Measurements from ENCODE around the gene LRAT.
"Not testable (repeated sequence)": the region's sequence is repeated elsewhere in the genome, so short reads cannot be mapped to it uniquely, and the experiment has no call there.

LRAT gene

DNA sequence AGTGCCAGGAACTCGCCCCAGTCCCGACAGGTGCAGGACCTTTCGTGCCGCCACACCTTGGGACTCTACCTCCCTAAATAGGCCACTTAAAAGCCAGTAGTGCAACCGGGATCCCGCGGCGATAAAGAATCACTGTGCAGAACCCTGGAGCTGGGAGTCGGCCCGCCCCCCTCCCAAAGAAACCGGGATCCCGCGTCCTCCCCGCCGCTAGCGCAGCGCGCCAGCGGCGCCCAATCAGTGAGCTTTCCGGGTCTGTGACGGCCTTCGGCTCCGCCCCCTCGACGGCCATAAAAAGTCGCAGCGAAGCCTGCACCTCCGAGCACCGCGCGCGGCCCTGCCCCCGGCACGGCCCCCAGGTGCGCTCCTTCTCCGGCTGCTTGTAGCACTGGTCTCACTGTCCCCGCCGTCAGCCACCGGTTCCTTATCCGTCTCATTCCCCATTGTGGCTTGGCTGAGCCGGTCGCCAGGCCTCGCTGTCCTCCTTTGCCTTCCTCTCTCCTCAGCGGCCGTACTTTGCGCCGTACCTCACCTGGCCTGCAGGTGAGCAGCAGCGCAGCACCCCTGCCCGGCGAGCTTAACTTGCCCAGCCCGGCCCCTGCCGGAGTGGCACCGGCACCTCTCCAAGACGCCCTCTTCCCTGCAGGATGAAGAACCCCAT, at the start of gene LRAT:
Gene LRAT (plus strand): TSS at position 318 of the 658 bp plus-strand sequence. CDS start 327 bp downstream, at position 645.
- no peak for DNase-seq

DNA sequence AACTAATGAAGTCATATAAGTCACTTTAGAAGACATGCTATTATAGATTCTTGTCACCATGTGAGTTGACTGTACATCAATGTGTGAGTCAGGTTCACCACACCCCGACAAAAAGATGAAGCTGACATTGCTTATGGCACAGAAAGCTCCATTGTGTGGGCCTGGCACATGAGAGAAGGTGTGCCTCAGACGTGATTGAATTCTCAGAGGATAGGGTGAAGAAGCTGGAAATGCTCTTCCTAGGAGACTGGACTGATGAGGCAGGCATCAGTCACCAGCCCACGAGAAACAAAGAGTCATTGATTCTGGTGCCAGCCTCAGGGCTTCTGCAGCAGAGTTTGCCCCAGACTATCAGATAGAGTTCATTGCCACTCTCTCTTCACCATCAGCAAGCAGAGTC, 35.9 kb upstream of the LRAT start:
- no peak for DNase-seq

DNA sequence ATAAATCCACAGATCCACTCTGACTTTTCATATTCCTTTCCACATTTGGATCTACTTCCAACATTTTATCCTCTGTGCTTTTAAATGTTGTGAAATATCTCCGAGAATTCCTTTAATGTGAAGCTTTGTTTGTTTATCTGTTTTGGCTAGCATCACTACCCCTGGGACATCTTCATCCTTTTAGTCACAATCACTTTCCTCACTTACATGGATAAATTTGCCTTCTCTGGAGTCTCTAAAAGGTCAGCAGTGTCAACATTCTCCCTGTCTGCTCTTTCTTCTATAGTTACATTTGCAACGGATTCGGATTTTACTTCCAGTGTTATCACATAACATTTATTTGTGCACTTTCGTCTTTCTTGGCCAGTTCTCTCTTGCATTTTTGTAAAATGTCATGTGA, 34.2 kb upstream of the LRAT start:
- DNase-seq = no peak

DNA sequence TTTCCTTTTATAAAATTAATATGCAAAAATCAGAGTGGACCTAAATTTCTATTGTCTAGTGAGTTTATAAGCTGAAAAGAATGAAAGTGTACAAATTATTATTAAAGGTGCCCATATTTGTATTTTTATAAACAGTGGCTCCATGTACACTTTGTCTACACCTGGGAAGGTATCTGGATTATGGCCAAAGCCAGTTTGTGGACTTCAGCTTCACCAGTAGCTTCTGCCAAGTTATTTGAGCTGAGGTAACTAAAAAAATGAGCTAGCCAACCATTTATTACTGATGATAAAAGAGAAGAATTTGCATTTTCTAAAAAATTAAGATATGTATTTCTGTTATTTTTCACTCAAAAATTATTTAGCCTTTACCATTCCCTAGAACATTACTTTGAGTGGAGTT, 32.3 kb upstream of the LRAT start:
- no peak for DNase-seq

DNA sequence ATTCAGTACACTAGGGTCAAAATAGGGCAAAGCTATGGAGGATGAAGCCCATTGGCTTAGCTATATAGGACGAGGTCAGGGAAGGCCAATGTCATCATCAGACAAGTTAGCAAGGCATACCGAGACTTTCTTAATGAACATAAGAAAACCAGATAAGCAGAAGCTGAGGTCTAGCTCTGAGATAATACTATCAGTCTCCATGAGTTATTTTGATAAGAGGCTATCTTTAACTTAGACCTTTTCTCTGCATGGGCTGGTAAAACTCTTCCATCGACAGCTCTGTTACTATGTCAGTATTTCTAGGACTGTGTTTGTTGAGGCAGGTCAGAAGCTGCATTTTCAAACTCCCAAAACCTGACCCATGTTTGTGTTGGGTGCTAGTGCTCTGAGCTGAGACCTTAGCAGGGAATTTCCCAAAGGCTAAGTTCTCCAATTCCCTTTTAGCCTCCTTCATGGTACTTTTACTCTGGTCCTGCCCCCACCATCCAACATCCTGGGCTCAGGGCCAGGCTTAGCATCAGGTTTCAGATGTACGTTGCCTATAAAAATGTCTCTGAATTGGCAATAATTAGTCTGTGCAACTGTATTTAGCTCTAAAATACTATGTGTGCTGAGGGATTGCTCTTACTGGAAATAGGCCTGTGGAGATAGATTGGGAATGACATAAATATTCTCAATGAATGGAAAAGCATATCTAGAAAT, 29.3 kb upstream of the LRAT start:
- DNase-seq = no peak

DNA sequence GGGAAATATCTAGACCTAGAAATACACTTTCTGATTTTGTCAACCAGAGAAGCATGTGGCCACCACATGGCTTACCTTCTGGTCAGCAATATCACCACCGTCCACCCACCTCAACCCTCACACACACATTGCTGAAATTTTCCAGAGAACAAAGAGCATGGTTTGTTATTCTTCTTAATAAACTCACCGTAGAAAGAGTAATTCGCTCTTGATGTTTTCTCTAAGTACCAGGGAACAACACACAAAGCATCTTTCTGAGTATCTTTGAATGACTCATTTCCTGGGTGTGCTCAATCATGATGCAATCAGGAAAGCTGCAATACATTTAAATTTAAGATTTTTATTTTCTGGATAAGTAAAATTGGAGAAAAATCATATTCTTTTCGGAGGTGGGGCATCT, 24.7 kb upstream of the LRAT start:
- no peak for DNase-seq

DNA sequence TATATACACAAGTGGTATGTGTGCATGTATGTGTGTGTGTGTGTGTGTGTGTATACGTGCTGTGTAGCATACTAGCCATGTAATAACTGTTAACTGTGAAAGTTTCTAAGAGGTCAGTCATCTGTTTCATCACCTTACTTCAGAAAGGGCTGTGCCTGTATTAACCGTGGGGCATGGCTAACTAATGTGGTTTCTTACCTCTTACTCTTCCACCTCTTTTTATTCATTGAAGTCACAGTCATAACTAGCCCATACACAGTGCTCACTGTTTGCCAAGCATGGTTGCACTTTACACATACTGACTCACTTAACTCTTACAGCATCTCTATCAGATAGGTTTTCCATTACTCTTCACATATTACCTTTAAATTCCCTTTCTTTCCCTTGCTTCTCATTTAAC, 23.7 kb upstream of the LRAT start:
- no peak for DNase-seq

DNA sequence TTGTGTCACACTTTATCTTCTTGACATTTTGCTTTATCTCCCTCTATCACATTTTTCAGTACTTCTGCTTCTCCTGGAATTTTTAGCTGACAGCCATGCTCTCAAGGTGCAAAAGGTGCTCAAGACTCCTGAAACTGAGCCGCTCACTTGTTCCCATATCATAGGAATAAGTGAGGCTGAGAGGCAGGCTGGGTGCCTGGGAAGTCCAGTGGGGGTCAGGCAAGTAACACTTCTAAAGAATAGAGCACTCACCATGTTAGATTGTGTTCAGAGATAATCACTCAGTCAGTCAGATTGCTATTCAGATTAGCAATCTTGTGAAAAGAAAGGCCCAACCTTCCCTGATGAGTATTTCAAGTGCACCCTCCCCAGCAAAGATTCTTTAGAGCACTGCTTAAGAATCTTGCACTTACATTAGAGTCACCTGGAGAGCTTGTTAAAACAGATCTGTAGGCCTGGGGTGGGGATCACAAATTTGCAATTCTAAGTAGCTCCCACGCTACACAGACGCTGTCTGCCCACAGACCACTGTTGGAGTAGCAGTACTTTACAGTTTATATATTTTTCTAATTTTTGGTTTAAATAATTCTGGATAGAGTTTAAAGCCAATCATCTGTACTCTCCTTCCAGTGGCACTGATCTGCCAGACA, 23.1 kb upstream of the LRAT start:
- no peak for DNase-seq

DNA sequence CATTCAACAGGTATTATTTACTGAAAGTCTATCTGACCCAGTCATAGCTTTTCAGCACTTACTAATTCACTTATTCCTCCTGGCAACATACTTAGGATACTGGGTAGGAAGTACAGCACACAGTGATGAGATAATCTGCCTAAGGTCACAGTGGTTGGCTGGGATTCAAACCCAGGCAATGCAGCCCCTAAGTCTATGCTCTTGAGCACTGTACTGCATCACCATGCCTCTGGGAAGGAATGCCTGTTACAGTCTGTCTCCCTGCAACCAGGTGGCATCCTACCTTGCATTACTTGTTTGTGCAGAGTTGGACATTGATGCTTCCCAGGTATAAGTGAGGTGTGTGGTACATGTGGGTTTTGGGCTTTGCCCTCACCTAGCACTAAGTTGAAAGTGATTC, 21.5 kb upstream of the LRAT start:
- no peak for DNase-seq

DNA sequence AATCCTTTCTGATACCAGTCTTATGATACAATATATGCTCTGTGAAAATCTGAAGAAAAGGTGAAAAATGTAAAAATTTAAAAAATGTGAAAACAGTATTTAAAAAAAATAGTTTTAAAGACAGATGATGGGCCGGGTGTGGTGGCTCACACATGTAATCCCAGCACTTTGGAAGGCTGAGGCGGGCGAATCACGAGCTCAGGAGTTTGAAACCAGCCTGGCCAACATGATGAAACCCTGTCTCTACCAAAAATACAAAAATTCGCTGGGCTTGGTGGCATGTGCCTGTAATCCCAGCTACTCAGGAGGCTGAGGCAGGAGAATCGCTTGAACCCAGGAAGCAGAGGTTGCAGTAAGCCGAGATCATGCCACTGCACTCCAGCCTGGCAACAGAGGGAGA, 20.2 kb upstream of the LRAT start:
- not testable (repeated sequence) for DNase-seq

DNA sequence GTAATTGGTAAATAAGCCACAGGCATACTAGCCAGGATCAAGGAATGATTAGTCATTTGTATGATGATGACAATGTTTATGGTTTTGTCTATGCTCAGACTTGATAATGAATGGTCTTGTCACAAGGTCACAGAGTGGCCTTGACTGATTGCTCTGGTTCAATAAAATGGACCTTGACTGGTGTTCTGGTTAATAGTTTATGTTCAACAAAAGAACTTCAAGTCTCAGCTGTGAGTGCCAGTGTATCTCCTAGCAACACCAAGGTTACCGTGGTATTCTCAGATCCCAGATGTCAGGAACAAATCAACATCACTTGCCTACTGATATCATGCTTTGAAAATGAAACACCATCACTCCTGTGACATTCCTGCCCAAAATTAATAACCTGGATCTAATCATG, 16.3 kb upstream of the LRAT start:
- DNase-seq = no peak

DNA sequence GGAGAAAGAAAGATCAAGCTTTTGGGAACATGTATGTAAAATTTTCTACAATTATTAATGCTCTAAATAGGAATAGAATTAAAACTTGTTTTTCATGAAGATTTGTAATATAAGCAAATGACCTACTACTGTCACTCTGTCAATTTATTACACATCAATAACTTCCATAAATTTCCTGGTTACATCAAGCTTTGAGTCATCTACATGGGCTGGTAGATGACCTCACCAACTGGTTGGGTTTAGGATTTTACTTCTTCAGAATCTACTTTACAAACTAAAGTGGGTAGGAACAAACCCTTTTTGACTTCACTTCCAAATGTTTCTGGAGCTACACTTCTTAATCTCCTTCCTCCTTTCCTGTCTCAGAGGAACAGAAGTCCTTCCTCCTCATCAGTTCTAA, 12.0 kb upstream of the LRAT start:
- no peak for DNase-seq

DNA sequence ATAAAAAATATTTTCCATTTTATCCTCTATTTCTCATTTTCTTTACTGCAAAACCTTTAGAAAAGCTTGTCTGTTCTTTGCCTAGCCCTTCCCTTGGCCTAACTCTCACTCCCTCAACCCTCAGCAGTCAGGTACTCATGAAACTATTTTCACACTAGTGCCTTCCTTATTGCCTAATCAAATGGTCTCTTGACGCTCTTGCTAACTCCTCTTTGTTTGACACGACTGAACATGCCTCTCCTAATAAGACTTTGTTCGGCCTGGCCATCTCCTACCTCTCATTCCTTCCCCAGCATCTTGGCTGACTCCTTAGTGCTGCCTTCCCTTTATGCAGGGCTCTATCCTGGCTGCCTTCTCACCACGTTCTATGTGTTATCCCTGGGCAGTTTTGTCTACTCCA, 11.1 kb upstream of the LRAT start:
- DNase-seq = no peak

DNA sequence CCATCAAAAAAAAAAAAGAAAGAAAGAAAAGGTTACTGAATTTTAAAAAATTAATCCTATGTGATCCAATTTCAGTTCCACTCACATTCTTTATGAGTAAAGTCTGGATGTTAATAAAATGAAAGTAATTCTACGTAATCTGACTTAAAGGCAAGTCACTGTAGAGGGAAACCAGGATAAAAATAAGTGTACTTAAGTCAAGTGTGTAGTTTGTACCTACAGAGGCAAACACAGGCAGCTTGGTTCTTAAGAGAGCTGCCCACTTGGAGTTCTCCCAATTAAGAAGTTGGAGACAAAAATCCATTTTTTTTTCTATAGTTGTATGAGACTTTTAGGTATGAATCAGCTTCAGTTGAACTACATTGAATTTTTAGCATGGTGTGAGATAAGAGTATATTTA, 7.0 kb upstream of the LRAT start:
- DNase-seq = no peak

DNA sequence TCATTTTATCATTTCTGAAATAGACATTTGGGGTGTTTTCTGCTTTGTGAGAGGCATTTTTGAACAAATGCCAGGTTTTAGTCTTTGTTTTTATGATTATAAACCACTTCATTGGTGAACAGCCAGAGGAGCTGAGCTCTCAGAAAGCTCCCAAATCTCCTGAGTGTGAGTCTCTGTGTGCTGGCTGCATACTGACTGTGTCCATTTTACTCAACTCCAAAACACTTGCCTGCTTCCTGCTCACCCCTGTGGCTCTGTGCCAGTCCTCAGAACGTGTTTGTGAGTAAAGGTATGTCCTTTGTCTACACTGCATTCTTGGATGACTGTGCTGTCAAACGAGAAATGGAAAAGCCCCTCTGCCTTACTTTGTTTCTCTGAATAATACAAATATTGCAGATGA, 5.4 kb upstream of the LRAT start:
- no peak for DNase-seq

DNA sequence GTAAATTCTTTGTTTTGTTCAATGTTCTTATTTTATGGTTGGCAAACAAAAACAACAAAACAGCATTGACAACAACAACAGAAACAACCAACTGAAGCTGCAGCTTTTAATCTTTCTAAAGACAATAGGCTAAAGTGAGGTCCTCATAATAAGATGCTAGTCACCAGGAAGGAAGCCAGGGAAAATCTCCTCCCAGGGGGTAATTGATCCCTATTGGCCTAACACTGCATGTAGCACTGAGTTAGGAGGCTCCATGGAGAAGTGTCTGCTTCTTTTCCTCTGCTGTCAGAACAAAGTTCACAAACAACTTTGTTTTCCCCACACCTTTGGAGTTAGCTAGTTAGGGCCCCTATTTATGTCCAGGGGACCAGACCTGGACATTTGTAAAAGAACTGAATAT, 4.7 kb upstream of the LRAT start:
- no peak for DNase-seq

DNA sequence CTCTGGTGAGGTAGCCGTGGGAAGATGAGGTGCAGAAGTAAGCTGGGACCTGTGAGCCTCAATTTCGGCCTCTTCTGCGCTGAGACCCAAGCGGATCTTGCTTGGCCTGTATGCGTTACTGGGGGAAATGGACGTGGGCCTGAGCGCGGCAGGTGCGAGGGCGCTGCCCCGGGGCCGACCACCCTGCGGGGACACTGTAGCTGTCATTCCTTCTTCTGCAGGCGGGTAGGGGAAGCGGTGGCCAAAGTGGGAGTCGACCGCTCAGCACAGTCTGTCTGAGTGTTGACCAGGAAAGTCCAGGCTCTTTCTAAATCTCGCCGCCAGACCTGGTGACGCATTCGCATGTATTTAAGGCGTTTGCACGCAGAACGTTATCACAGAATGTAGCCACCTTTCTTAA, 3.3 kb upstream of the LRAT start:
- no peak for DNase-seq

DNA sequence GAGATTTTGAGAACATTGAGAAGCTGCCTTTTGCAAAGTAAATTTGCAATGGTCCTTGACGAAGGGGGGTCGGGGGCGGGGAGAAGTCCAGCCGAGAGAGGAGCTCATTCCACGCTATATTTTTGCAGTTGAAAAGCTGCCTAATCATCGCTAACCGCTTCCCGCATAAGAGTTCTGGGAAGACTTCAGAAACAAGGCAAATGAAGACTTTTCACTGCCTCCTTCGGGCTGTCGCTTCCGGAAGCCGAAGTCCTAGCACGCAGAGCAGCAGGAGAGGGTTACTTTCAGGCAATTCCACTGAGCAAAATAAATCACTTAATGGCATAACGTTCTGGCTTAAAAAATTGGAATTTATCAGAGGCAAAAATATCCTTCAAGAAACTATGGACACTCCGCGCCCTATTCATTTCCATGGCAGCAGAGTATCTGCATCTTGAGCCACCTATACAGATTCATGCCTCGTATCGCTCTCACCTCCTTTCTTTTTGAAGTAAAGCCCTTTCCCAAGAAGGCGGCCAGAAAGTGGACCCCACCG, 2.6 kb upstream of the LRAT start:
- no peak for DNase-seq

DNA sequence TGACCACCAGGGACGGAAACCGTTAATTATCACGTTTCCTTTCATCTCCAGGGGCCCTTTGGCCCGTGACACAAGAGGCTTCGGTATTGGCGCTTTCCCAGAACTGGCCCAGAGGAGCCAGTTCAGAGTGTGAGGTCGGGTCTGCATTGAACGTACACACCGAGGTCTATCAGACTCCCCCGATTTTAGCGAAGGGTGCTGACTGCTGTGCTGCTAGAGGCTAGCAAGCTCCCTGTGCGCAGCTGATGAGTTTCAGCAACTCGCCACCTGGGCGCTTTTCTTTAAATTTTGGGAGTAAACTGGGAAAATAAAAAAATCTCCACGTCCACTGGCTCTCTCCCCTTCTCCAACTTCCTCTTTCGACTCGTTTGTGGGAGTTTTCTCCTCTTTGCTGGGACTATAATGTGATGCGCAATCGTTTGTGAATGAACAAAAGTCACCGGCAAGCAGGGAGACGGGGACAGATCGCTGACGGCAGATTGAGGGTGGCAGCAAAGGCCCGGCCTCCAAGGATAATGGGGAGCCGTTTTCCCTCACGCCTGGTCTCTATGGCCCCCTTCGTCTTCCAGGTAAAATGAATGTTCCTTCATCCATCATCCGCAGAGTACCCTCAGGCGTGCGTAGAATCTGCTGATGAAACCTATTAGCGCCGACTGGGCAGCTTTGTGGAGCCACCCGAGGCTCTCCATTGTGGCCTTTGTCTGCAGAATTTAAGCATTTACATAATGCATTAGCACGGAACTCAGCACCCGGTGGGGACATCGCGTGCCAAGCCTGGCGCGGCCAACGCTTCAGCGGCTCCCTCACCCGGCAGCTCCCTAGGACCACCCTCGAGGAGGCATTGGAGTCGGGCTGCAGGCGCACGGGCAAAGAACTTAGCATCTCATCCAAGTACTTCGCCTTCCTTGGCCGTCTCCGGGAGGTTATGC, 1.6 kb upstream of the LRAT start:
- no peak for DNase-seq

DNA sequence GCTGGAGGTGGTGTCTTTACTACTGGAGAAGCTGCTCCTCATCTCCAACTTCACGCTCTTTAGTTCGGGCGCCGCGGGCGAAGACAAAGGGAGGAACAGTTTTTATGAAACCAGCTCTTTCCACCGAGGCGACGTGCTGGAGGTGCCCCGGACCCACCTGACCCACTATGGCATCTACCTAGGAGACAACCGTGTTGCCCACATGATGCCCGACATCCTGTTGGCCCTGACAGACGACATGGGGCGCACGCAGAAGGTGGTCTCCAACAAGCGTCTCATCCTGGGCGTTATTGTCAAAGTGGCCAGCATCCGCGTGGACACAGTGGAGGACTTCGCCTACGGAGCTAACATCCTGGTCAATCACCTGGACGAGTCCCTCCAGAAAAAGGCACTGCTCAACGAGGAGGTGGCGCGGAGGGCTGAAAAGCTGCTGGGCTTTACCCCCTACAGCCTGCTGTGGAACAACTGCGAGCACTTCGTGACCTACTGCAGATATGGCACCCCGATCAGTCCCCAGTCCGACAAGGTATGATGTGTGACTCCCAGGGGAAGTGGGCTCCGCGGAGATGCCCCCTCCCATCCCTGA, 634 bp downstream of the LRAT start:
- no peak for DNase-seq

DNA sequence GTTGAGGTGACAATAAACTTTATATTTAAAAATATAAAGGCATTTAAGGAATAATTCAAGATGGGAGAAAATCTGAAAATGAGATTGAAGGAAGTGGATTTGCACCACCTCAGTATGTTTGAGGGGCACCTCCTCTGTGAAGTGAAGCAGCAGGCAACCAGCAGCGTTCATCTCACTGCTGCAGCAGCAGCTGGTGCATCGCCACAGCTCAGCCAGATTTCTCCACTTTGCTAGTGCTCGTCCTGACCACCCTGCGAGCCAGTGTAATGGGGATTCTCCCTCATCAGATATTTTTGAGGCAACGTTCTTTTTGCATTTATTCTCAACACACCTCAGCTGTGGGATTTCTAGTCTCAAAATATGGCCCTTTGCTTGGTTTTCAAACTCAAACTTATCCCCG, 13.9 kb downstream of the LRAT start:
- DNase-seq = no peak

DNA sequence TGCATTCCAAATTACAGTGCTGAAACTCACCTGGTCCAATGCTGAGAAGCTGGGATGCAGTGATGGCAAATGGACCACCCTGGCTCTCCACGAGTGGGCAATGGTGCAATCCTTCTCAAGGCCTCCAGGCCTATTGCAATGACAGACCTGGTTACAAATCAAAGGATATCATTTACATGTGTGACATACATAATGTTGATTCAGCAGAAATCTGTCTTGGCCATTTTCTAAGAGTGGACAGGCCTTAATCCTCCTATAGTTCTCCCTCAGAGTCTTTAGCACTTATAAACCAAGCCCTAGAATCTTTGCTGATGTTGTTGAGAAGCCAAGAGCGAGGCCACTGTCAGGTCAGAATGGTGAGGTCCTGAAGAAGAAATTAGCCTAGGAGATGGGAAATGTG, 17.1 kb downstream of the LRAT start:
- no peak for DNase-seq

DNA sequence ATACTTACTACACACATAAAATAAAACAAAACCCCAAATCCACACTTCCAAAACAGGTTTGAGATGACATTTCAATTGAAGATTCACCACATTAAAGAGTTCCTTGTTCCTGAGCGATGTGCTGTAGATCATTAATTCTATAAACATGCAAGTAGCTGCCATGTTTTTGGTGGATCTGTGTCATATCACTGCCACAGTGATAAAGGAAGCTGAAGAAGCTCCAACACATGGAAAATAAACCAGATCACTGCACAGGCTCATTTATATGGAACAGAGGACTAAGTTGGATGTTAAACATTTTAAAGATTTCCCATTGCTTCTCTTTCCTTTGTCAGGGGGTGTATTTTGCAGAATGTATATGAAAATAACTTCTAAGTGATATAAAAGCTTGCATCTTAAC, 34.5 kb downstream of the LRAT start:
- no peak for DNase-seq
